Measurements from ENCODE around the gene MDM2. TPM values are rescaled to one million over a fixed set of nuclear protein-coding genes. Genes with fewer than 3 reads are reported as not detected.
"Not testable (repeated sequence)": the region's sequence is repeated elsewhere in the genome, so short reads cannot be mapped to it uniquely, and the experiment has no call there.

Gene MDM2
- total RNA-seq, 4 donors from 2014 or later, result 46.5 to 87.1 (median 67.9) TPM

DNA sequence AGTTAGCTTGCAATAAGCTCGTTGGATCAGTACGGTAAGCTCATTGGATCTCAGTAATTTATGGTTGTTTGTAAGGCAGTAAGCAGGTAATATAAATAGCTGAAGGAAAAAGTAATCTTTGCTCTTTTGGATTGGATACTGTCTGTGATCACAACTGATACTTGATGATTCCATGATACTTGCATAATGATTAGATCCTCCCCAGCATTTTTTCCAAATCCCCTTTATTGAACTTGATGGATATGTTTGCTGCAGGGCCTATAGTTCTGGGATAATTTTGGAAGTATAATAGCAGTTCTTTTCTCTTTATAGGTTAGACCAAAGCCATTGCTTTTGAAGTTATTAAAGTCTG, 5.2 kb downstream of the MDM2 start:
- TF ChIP-seq CTCF (IDR thresholded peaks at IDR 0.05) (no peak), POLR2A (IDR thresholded peaks at IDR 0.05) (no peak)
- DNase-seq, result no peak
- Histone ChIP-seq H3K27ac (no peak overlapping the region), H3K9me3 (no peaks in the 10 kb centered on the region), H3K27me3 (no peaks in the 10 kb centered on the region), H3K36me3 (peaks cover 0 to 86% (median 27%) of the 10 kb centered on the region in 3 donors), H3K4me1 (peaks cover 5 to 73% (median 22%) of the 10 kb centered on the region in 3 donors), H3K4me3 (no peak overlapping the region)
- 76 to 78% methylated on average over 2 of the region's 2 CpGs for WGBS, 2 donors
- intact Hi-C loops (cut with DNase I), result no loop called here

DNA sequence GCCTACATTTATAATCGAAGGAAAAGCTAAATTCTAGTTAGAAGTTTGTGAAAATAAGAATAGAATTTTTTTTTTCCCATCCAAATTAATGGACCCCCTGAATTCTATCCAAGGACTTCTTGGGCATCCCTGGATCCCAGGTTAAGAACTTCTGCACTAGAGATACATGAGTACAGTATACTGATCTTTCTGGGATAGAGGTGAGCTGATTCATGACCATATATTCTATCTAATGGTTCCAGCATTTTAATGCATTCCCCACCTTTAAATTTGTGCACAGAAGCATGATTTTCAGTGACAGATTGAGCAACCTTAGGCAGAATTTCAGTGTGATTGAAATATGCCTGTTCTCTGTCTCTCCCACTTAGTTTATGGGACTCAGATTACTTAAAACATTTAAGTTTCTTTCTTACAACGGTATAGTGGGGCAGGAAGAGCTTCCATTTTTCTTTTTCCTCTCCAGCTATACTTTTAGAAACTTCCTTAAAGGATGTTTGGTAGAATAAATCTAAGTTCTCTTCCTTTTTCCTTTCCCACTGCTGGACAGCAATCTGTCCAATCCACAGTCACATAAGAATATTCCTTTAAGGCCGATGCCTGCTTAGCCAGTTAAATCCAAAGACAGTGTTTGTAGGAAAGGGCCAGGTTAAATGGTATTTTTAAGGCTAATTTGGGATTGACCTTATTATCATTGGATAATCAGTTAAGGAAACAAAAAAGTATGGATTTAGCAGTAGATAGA, 6.7 kb downstream of the MDM2 start:
- Histone ChIP-seq H3K36me3 (peaks cover 0 to 98% (median 32%) of the 10 kb centered on the region in 3 donors), H3K27me3 (no peaks in the 10 kb centered on the region), H3K27ac (no peak overlapping the region), H3K4me1 (peaks cover 5 to 65% (median 22%) of the 10 kb centered on the region in 3 donors), H3K4me3 (no peak overlapping the region), H3K9me3 (no peaks in the 10 kb centered on the region)
- 75 to 84% methylated on average over 3 of the region's 3 CpGs for WGBS, 2 donors
- intact Hi-C loops (cut with DNase I), result no loop called here
- no peak for TF ChIP-seq POLR2A (IDR thresholded peaks at IDR 0.05)
- TF ChIP-seq CTCF (IDR thresholded peaks at IDR 0.05), result no peak
- no peak for DNase-seq

GRCh38 chr12:68815232-68815927, 7.4 kb downstream of the MDM2 start:
- intact Hi-C loops (cut with DNase I), result no loop called here

GRCh38 chr12:68815928-68816800, 8.2 kb downstream of the MDM2 start:
- no peaks in the 10 kb centered on the region for H3K9me3 ChIP-seq
- H3K36me3 ChIP-seq, result peaks cover under 1 to 99% (median 37%) of the 10 kb centered on the region in 3 donors
- 88 to 99% methylated on average over 6 to 8 of the region's 8 CpGs for WGBS, 2 donors
- no peak overlapping the region for H3K27ac ChIP-seq
- no peak overlapping the region for H3K4me3 ChIP-seq
- TF ChIP-seq POLR2A (IDR thresholded peaks at IDR 0.05) (no peak), CTCF (IDR thresholded peaks at IDR 0.05) (no peak)
- H3K4me1 ChIP-seq, result peaks cover 0 to 51% (median 15%) of the 10 kb centered on the region in 3 donors
- intact Hi-C loops (cut with DNase I), result no loop called here
- no peaks in the 10 kb centered on the region for H3K27me3 ChIP-seq
- no peak for DNase-seq

More at GRCh38 chr12:68815232-68815927, 7.4 kb downstream of the MDM2 start:
- Histone ChIP-seq H3K27me3 (no peaks in the 10 kb centered on the region), H3K4me1 (peaks cover 5 to 57% (median 21%) of the 10 kb centered on the region in 3 donors), H3K27ac (no peak overlapping the region), H3K4me3 (no peak overlapping the region), H3K9me3 (no peaks in the 10 kb centered on the region), H3K36me3 (peaks cover 0 to 98% (median 34%) of the 10 kb centered on the region in 3 donors)
- TF ChIP-seq CTCF (IDR thresholded peaks at IDR 0.05) (no peak), POLR2A (IDR thresholded peaks at IDR 0.05) (no peak)
- WGBS, 2 donors, result 65 to 84% methylated on average over 4 to 5 of the region's 5 CpGs
- no peak for DNase-seq

DNA sequence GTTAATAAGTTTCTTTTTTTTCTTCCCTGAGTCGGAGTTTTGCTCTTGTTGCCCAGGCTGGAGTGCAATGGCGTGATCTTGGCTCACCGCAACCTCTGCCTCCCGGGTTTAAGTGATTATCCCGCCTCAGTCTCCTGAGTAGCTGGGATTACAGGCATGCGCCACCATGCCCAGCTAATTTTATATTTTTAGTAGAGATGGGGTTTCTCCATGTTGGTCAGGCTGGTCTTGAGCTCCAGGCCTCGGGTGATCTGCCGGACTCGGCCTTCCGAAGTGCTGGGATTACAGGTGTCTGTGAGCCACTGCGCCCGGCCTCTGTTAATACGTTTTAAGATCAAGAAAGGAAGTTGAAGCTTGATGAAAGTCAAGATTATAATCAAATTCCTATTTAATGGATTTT, 11.5 kb downstream of the MDM2 start:
- DNase-seq; intact Hi-C loops (cut with DNase I); H3K9me3 ChIP-seq; H3K27ac ChIP-seq; H3K27me3 ChIP-seq; H3K4me3 ChIP-seq: not testable (repeated sequence)
- 91 to 94% methylated on average over 11 to 13 of the region's 13 CpGs for WGBS, 2 donors
- Histone ChIP-seq H3K4me1 (peaks cover 0 to 21% (median 0%) of the 10 kb centered on the region in 3 donors), H3K36me3 (peaks cover 9 to 100% (median 44%) of the 10 kb centered on the region in 3 donors)

Measured in esophagus squamous epithelium (tissue), 5 donors.